GM20000 (cell line): Measurements from ENCODE around the gene NFE2L1.

Source experiments
- DNase-seq: peaks from one replicate; pipeline ENCODE4 v3.0.0; 2012; ENCODE audit warnings: low spot score
- CTCF ChIP-seq: IDR thresholded peaks from 2 replicates; pipeline ENCODE4 v1.5.1; 2012; ENCODE audit warnings: mild to moderate bottlenecking, control low read depth; ENCODE audit errors: extremely low read depth, missing control alignments

The NFE2L1 gene

GRCh38 chr17:48045316-48046001, 2.7 kb upstream of the NFE2L1 start:
- TF ChIP-seq CTCF: no peak
- DNase-seq: no peak

GRCh38 chr17:48046296-48046695, 1.9 kb upstream of the NFE2L1 start:
- no peak for DNase-seq
- TF ChIP-seq CTCF: no peak

- no peak for DNase-seq
Measured at GRCh38 chr17:48047113-48047740, 932 bp upstream of the NFE2L1 start.

GRCh38 chr17:48048384-48049126, 396 bp downstream of the NFE2L1 start:
- no peak for TF ChIP-seq CTCF
- peak; percentile 76 for DNase-seq

More at GRCh38 chr17:48047113-48047740, 932 bp upstream of the NFE2L1 start:
- TF ChIP-seq CTCF: no peak

- TF ChIP-seq CTCF: no peak
- DNase-seq: no peak
Measured at GRCh38 chr17:48051283-48051682, 3.1 kb downstream of the NFE2L1 start.

- no peak for DNase-seq
Measured at GRCh38 chr17:48051706-48052486, 3.7 kb downstream of the NFE2L1 start.

More at GRCh38 chr17:48051706-48052486, 3.7 kb downstream of the NFE2L1 start:
- TF ChIP-seq CTCF: no peak
